ENCODE measurements around the gene ZNF687.
"Not testable (repeated sequence)": the region's sequence is repeated elsewhere in the genome, so short reads cannot be mapped to it uniquely, and the experiment has no call there.

ZNF687 gene, protein sequence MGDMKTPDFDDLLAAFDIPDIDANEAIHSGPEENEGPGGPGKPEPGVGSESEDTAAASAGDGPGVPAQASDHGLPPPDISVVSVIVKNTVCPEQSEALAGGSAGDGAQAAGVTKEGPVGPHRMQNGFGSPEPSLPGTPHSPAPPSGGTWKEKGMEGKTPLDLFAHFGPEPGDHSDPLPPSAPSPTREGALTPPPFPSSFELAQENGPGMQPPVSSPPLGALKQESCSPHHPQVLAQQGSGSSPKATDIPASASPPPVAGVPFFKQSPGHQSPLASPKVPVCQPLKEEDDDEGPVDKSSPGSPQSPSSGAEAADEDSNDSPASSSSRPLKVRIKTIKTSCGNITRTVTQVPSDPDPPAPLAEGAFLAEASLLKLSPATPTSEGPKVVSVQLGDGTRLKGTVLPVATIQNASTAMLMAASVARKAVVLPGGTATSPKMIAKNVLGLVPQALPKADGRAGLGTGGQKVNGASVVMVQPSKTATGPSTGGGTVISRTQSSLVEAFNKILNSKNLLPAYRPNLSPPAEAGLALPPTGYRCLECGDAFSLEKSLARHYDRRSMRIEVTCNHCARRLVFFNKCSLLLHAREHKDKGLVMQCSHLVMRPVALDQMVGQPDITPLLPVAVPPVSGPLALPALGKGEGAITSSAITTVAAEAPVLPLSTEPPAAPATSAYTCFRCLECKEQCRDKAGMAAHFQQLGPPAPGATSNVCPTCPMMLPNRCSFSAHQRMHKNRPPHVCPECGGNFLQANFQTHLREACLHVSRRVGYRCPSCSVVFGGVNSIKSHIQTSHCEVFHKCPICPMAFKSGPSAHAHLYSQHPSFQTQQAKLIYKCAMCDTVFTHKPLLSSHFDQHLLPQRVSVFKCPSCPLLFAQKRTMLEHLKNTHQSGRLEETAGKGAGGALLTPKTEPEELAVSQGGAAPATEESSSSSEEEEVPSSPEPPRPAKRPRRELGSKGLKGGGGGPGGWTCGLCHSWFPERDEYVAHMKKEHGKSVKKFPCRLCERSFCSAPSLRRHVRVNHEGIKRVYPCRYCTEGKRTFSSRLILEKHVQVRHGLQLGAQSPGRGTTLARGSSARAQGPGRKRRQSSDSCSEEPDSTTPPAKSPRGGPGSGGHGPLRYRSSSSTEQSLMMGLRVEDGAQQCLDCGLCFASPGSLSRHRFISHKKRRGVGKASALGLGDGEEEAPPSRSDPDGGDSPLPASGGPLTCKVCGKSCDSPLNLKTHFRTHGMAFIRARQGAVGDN

DNA sequence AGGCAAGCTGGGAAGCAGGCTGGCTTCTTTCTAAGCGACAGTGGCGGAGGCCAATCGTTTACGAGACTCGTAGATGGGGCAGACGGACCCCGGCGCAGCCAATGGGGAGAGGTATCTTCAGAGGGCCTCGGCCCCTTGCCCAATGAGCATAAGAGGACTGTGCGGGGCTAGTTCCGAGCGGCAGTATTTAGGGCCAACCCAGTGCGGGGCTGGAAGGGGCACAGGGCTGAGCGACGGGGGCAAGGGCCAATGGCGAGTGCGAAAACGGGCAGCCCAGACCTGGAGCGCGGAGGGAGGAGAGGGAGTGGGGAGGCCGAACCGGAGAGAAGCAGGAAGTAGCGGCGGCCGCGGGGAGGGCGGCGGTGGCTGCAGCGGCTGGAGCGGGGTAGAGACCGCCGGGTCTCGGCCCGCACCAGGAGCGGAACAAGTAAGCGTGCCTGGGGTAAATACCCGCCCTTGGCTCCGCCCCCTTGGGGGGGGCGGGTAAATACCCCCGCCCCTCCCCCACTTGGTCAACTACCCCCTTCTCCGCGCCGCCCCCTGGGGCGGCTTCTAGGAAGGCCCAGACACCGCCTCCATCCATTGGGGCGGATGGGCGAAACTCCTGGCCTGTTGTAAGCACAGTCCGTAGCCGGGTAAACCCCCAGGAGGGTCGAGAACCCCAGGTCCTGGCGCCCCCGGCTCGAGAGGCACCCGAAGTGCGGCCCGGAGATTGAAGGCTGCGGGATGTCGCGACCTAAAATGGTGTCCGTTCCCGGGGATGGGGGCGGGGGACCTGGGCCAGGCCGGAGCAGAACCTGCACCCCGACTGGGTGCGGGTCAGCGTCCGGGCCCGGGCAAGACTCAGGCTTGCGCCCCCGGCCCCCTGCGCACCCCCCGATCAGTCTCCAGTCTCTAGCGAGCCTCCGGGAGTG, at the start of gene ZNF687:
ZNF687 (plus strand) TSS at position 331 of the 914 bp plus-strand sequence. CDS start 3,993 bp downstream, outside the sequence.
- DNase-seq = peak; percentile 97

DNA sequence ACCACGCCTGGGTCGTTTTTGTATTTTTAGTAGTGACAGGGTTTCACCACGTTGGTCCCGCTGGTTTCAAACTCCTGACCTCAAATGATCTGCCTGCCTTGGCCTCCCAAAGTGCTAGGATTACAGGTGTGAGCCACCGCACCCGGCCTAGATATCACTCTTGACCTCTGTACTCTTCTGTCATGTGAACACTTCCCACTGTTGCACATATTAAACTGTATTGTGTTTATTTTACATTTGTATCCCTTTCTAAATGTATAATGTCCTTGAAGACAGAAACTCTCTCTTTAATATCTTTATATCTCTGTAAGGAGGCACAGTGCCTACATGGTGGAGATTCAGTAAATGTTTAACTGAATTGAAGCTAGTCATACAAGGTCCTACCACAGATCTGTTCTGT, 46.9 kb upstream of the ZNF687 start:
- DNase-seq = no peak

DNA sequence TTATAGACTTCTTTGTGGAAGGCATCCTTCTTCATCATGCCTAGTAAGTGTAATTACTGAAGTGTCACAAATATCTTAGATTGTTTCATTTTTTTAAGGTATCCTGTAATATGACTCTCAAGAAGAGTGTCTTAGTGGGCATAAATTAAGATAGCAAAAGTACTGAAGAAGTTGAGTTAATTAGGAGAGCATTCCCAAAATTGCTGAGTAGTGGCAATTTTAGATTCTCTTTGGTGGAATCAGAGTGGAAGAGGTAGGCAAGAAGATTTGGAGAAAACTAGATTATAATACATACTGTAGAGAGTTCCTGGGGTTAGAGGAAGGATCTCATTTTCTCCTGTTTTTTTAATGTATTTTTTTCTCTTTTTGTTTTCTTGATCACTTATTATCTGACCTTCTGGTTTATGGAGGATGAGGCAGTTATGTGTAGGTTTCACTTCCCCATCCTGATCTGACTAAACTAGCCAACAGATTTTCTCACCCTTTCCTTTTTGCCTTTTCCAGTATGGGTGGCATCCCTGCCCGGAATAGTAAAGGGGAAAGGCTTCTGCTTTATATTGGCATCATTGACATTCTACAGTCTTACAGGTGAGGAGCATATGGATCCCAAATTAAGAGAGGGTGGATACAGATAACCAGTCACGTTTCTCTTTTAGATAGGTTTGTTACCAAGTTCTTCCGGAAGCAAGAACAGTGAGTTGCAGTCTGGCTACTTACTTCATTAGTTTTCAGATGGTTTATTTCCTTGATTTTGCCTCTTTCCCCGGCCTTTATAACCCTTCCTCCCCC, 44.2 kb upstream of the ZNF687 start:
- DNase-seq = no peak

DNA sequence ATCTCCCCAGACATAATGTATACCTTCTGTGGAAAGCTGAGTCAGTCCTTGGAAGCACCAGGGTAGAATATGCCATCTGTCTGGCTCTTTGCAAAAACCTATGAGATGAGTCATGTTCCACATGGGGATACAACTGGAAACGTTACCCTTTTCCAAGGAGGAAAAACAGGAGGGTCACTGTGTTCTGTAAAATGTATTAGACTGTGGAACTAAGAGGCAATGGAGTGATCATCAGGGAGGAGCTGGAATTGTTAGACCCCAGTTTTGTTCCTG, 43.7 kb upstream of the ZNF687 start:
- no peak for DNase-seq

DNA sequence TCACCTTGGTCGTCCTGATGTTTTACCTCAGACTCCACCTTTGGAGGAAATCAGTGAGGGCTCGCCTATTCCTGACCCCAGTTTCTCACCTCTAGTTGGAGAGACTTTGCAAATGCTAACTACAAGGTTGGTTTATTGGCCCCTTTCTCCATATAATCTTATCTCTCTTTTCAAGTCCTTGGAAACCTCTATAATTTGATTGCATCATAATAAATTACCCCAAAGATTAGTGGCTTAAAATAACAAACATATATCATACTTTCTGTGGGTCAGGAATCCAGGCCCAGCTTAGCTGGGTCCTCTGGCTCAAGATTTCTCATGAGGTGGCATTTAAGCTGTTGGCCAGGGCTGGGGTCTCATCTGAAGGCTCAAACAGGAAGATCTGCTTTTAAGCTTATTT, 39.7 kb upstream of the ZNF687 start:
- DNase-seq = no peak

DNA sequence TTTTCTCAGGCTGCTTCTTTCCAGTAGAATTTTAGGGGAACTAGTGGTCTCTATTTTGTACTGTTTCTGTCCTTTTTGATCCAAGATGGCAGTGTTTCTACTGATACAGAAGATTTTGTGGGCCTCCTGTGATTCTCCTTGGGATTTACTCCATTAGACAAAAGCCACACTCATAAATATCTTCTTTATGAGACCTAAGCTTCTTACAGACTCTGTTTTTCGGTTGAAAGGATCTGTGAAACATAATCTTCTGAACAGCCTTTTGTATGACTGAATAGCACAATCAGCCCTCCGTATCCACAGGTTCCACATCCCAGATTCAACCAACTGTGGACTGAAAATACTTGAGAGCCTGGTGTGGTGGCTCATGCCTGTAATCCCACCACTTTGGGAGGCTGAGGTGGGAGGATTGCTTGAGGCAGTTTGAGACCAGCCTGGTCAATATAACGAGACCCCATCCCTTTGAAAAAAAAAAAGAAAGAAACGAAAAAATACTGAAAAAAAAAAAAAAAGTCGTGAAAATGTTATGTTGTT, 38.3 kb upstream of the ZNF687 start:
- DNase-seq = no peak

DNA sequence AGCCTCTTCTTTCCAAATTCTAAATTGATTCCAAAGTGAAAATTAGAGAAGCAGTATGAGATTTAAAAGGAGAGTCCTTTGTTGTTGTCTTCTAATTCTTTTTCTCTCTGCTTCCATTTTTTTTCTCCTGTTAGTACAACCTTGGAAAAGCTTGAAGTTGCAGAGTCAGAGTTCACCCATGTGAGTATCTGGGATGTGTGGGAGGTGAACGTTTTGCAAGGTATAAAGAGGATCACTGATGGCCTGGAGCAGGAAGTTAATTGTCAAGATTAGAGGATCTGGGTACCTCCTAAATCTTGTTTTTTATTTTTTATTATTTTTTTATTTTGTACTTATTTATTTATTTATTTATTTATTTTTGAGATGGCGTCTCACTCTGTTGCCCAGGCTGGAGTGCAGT, 35.3 kb upstream of the ZNF687 start:
- no peak for DNase-seq

DNA sequence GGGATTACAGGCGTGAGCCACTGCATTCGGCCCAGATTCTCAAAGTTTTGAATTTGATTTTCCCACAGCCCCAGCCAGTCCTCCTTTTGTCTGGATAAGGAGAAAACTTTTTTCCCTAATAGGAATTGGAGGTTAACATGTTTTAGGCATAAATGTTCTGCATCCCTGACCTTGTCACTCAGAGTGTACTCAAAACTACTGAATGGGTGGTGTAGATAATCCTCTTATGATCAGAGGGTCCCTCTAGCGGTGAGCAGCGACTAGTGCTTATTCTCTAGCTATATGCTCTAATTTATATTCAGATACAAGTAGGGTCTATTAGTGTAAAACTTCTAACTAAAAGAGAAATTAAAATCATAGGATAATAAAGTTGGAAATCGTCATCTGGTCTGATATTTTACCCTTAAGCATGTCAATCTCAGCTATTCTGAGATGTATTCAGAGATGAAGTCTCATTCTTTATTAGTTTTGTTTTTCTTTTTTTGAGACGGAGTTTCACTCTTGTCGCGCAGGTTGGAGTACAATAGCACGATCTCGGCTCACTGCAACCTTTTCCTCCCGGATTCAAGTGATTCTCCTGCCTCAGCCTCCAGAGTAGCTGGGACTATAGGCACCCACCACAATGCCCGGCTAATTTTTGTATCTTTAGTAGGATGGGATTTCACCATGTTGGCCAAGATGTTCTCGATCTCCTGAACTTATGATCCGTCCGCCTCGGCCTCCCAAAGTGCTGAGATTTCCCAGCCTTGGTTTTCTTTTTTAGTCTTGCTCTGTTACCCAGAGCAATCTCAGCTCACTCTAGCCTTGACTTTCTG, 30.2 kb upstream of the ZNF687 start:
- no peak for DNase-seq

DNA sequence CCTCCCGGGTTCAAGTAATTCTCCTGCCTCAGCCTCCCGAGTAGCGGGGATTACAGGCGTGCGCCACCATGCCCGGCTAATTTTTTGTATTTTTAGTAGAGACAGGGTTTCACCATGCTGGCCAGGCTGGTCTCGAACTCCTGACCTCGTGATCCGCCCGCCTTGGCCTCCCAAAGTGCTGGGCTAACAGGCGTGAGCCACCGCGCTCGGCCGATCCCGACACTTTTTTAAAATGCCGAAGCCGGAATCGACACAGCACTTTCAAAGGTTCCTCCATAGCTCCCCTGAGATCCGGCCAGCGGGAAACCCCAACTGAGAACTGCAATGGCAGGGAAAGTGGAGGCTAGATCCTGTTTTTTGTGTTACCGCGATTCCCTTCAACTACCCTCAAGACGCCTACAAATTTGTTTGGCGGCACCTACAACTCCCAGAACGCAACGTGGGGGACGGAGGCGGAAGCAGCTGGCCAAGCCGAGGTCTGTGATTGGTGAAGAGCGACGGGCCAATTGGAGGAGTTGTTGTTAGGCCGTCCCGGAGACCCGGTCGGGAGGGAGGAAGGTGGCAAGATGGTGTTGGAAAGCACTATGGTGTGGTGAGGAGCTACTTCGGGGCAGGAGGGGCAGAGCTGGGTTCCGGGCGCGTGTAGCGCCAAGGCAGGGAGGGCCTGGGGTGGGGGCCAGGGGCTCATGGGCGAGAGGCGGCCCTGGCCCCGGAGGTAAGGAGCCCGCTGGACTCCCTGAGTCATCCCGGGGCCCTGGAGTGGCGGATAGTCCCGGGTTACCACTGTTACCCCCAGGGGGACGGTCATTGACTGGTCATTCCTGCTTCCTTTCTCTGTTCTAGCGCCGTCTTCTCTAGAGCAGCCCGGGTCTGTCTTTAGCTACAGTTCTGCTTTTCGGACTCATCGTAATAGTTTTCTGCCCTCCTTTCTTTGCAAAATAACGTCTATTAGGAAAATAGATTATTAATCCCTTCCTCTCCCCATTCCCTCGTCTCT, 27.6 kb upstream of the ZNF687 start, which contains the start of gene PSMD4:
PSMD4 (plus strand) TSS at position 518 of the 997 bp plus-strand sequence; CDS start at position 567, 49 bp downstream.
- DNase-seq = peak; percentile 93

DNA sequence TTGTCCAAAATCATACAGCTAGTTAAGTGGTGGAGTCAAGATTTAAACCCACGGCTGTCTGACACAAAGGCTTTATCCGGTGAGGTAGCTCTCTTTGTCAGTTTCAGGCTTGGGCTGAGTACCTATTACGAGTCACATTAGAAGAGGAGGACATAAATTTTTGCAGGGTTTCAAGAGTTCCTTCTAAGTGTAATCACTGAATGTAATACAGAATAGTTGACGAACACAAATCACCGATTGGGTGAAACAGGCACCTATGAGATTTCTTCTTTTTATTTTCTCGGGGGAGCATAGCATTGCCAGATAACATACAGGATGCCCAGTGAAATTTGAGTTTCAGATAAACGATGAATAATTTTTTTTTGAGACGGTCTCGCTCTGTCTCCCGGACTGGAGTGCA, 26.7 kb upstream of the ZNF687 start:
- DNase-seq = no peak

DNA sequence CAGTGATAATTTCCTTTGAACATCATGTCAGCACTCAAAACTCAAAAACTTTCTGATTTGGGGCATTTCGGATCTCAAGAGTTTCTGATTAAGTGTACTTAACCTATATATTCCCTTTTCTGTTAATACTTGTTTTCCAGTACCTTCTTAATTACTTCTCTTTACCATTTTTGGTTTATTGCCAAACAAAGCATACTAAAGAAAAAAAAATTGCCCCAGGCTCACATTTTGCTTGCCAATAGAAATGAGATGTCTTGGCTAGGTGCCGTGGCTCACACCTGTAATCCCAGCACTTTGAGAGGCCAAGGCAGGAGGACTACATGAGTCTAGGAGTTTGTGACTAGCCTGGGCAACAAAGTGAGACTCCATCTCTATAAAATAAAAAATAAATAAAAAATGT, 22.7 kb upstream of the ZNF687 start:
- no peak for DNase-seq

DNA sequence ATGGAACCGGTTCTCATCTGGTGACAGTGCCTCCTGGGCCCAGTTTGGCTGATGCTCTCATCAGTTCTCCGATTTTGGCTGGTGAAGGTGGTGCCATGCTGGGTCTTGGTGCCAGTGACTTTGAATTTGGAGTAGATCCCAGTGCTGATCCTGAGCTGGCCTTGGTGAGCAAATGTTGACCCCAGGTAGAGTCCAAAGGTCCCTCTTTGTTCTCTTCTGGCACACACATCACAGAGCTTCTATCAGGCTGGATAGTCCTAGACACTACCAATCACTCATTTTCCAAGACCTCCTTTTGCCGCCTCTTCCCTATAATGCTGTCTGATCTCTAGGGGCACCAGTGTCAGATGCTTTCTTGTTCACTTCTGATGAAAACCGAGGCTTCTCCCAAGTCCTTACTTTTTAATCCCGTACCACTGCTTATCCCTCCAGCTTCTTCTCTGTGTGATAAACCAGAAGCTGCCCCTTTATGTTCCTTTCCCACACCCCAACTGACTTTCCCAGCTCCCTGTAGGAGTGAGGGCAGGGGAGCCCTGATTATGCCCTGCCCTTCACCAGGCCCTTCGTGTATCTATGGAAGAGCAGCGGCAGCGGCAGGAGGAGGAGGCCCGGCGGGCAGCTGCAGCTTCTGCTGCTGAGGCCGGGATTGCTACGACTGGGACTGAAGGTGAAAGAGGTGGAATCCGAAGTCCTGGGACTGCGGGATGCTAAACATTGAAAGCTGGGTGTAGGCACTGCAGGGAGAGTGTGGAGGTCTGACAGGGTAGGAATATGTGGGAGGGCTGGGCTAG, 16.5 kb upstream of the ZNF687 start:
- DNase-seq = no peak

DNA sequence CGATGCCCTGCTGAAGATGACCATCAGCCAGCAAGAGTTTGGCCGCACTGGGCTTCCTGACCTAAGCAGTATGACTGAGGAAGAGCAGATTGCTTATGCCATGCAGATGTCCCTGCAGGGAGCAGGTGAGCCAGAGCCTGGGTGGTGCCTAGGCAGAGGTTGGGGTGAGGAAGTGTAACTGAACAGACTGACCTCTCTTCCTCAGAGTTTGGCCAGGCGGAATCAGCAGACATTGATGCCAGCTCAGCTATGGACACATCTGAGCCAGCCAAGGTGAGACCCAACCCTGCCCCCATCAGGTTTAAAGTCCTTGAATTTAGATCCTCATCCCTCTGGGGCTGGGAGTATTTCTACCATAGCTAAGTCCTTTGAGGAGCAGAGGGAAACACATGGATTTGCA, 15.8 kb upstream of the ZNF687 start:
- DNase-seq = no peak

DNA sequence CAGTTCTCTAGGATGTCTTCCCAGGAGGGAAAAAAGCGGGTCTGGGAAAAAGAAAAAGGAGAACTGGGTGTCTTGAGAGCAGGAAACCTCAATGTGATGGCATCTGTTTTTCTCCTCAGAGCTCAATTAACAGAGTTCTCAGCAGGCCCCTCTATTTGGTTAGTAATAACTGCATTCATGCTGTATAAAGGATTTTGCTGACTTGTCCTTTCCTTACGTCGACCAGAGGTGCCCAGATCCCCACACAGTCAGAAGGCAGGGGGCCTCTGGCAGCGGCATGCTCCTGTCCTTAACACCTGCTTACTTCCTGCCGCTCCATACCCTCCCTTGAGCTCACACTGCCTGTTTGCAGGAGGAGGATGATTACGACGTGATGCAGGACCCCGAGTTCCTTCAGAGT, 15.3 kb upstream of the ZNF687 start:
- DNase-seq = no peak

DNA sequence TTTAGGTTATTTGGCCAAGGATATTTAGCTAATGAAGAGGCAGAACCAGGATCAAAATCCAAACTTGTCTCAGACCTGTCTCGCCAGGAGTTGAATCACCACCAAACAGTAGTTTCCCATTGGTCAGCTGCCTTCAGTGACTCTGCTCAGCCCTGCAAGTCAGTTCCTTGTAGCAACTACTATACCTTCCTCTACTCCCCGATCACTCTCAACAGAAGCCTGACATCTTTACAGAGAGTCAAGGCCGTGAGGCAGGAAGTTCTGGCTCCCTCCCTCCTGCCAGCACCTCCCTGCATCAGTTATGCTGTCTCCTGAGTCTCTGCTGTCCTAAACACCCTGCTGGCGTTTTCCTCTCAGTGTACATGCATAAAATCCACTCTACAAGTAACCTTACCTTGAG, 14.3 kb upstream of the ZNF687 start:
- DNase-seq = no peak

DNA sequence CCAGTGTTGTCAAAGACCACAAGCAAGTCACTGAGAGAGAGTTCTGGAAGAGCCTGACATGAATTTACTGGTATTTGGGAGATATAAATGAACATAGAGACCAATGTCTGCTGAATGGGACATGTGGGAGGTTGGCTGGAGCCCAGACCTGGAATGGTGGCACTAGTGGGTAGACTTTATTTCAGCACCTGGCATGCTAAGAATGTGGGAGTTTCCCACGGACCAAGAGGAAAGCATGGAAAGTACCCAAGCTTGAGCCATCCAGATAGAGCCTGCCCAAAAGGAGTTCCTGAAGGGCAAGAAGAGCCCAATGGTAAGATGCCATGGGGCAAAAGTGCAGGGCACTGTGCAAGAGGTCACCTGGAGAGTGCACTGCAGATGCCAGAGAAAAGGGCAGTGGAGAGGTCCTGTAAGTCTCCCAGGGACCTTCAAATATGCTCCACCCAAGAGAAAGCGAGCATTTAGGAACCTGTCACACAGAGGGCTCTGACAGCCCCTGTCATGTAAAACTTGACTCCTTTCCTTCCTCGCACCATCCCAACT, 8.1 kb upstream of the ZNF687 start:
- DNase-seq = no peak

DNA sequence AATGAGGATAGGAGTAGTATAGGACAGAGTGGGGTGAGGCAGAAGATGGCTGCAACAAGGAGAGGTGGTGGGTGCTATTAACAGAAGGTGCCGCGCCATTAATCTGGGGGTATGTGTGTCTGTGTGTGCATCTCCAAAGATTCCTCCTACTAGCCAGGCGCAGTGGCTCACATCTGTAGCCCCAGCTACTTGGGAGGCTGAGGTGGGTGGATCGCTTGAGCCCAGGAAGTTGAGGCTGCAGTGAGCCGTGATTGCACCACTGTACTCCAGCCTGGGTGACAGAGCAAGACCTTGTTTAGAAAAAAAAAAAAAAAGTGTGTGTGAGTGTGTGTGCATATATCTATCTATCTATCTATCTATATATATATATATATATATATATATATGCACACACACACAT, 6.8 kb upstream of the ZNF687 start:
- not testable (repeated sequence) for DNase-seq

DNA sequence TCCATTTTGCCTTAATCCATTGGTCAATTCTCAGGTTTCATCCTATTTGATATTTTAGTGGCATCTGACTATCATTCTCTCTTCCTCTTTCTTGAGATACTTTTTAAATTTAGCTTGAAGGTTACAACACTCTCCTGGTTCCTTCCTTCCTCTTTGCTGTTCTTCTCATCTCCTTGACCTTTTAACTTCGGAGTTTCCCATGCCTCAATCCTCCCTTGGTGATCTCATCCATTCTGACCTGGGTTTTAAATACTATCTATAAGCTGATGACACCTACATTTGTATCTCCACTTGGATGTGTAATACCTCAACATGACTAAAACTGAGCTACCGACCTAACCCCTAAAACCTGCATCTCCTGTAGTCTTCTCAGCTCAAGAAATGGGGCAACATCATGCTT, 4.8 kb upstream of the ZNF687 start:
- DNase-seq = no peak
